GM12865 (cell line): ENCODE results near the gene RYR1.

Experiments used
- DNase-seq: peaks from one replicate; pipeline ENCODE4 v3.0.0; 2010; ENCODE audit warnings: low read depth
- H3K4me3 ChIP-seq: 2 replicates; pipeline ENCODE4 v1.5.1; 2011; ENCODE audit warnings: mild to moderate bottlenecking, low read depth, low read length, control low read depth
- CTCF ChIP-seq: IDR thresholded peaks from 2 replicates; pipeline ENCODE4 v1.5.1; 2011; ENCODE audit warnings: low read length, control low read depth, low read depth, inconsistent platforms; ENCODE audit not compliant: insufficient read depth; ENCODE audit errors: missing control alignments

RYR1 gene

GRCh38 chr19:38457690-38458405 lies 24.4 kb downstream of the RYR1 start:
- no peak for DNase-seq
- TF ChIP-seq CTCF, result no peak
- no peak overlapping the region for H3K4me3 ChIP-seq

GRCh38 chr19:38458991-38459390 lies 25.5 kb downstream of the RYR1 start:
- no peak for TF ChIP-seq CTCF
- no peak overlapping the region for H3K4me3 ChIP-seq
- no peak for DNase-seq

- DNase-seq, result no peak
- no peak overlapping the region for H3K4me3 ChIP-seq
- no peak for TF ChIP-seq CTCF
Measured at GRCh38 chr19:38463365-38463764, 29.9 kb downstream of the RYR1 start.

GRCh38 chr19:38464421-38465082 lies 31.1 kb downstream of the RYR1 start:
- DNase-seq, result no peak
- no peak overlapping the region for H3K4me3 ChIP-seq
- no peak for TF ChIP-seq CTCF

GRCh38 chr19:38466050-38466449 lies 32.6 kb downstream of the RYR1 start:
- H3K4me3 ChIP-seq, result no peak overlapping the region
- DNase-seq, result no peak
- no peak for TF ChIP-seq CTCF

GRCh38 chr19:38467541-38468525 lies 34.3 kb downstream of the RYR1 start:
- no peak for TF ChIP-seq CTCF
- no peak for DNase-seq
- no peak overlapping the region for H3K4me3 ChIP-seq
